T-cell (primary cell): ENCODE data around the gene MSH4. TPM values are rescaled to one million over a fixed set of nuclear protein-coding genes. Genes with fewer than 3 reads are reported as not detected.

Experiments used
- ATAC-seq, 4 experiments: fragments of 200-7000 bp in 3 of 4; fragments of 150-1000 bp in 1 of 4; cut with Tn5 transposase; replicated peaks in 1 of 4; 1 replicate in 3 of 4; 2 replicates in 1 of 4; pipeline ENCODE4 v1.10.0; 2021; ENCODE audit warnings: moderate library complexity in 3 of 4, mild to moderate bottlenecking in 2 of 4, moderate number of reproducible peaks in 1 of 4
- CTCF ChIA-PET, 2 donors: fragments of 300-600 bp; sonication (Branson Sonifier 250); formaldehyde crosslinking; loops; one replicate each; lab custom pipeline; 2022; ENCODE audit warnings: antibody characterized with exemption in 2 of 2; lab: Charles Lee
- POLR2A ChIA-PET, 2 donors: fragments of 300-600 bp; sonication (Branson Sonifier 250); formaldehyde crosslinking; loops; one replicate each; lab custom pipeline; 2022; ENCODE audit warnings: antibody characterized with exemption in 2 of 2; lab: Charles Lee
- DNase-seq, 35 experiments: peaks; one replicate each; pipeline versions ENCODE4 v3.0.0 to v3.0.0-alpha.2; 2013 to 2023
- H3K27ac ChIP-seq: one replicate; pipeline ENCODE4 v1.5.1; 2013; ENCODE audit warnings: low read length
- H3K27me3 ChIP-seq, 2 experiments: replicated peaks in 1 of 2; 1 replicate in 1 of 2; 2 replicates in 1 of 2; pipeline versions ENCODE4 v1.6.1 to v1.7.0; 2013; ENCODE audit warnings: low read length in 1 of 2, mixed read lengths in 1 of 2; ENCODE audit not compliant: control insufficient read depth in 2 of 2, insufficient read depth in 2 of 2; ENCODE audit errors: extremely low read depth in 1 of 2
- H3K36me3 ChIP-seq, 2 donors: 1 replicate in 1 of 2; 2 replicates in 1 of 2; pipeline versions ENCODE4 v1.6.1 to v1.7.0; 2013; ENCODE audit warnings: low read length in 1 of 2; ENCODE audit not compliant: control insufficient read depth in 2 of 2, insufficient read depth in 1 of 2; ENCODE audit errors: extremely low read depth in 1 of 2
- H3K4me1 ChIP-seq, 2 experiments: 1 replicate in 1 of 2; 2 replicates in 1 of 2; pipeline versions ENCODE4 v1.6.1 to v1.7.0; 2013; ENCODE audit warnings: low read length in 2 of 2, mixed read lengths in 1 of 2; ENCODE audit not compliant: insufficient read depth in 2 of 2, control insufficient read depth in 1 of 2; ENCODE audit errors: extremely low read depth in 1 of 2
- H3K4me3 ChIP-seq, 2 donors: 1 replicate in 1 of 2; 2 replicates in 1 of 2; pipeline versions ENCODE4 v1.5.1 to v1.7.0; 2013; ENCODE audit warnings: mild to moderate bottlenecking in 2 of 2, low read length in 1 of 2, moderate library complexity in 1 of 2; ENCODE audit not compliant: control insufficient read depth in 1 of 2; ENCODE audit errors: extremely low read depth in 1 of 2
- H3K9me3 ChIP-seq: 2 replicates; pipeline ENCODE4 v1.7.0; 2013
- H3K27ac Mint-ChIP-seq, 2 donors: one replicate each; pipeline ENCODE4 v1.8.0; 2020 to 2021; ENCODE audit warnings: mild to moderate bottlenecking in 2 of 2, mixed read lengths in 2 of 2
- H3K27me3 Mint-ChIP-seq, 2 donors: one replicate each; pipeline ENCODE4 v1.8.0; 2021 to 2022; ENCODE audit warnings: mixed read lengths in 2 of 2
- H3K36me3 Mint-ChIP-seq: one replicate; pipeline ENCODE4 v1.8.0; 2021; ENCODE audit warnings: mixed read lengths
- H3K4me1 Mint-ChIP-seq, 3 donors: one replicate each; pipeline ENCODE4 v1.8.0; 2020 to 2022; ENCODE audit warnings: mixed read lengths in 3 of 3, mild to moderate bottlenecking in 1 of 3
- H3K4me3 Mint-ChIP-seq, 3 donors: one replicate each; pipeline ENCODE4 v1.8.0; 2020 to 2022; ENCODE audit warnings: mild to moderate bottlenecking in 3 of 3, mixed read lengths in 3 of 3, moderate library complexity in 3 of 3
- H3K9me3 Mint-ChIP-seq, 3 donors: one replicate each; pipeline ENCODE4 v1.8.0; 2020 to 2022; ENCODE audit warnings: mixed read lengths in 3 of 3
- WGBS: methylation state at CpG from one replicate; pipeline ENCODE4 v1.1.5; 2013; ENCODE audit warnings: missing lambda C conversion rate; ENCODE audit not compliant: insufficient coverage; 5-methylcytosine and 5-hydroxymethylcytosine counted together
- total RNA-seq, 35 experiments: library from RNA in 6 of 35; stranded (reverse) in 6 of 35; fragments of 120-200 nt in 1 of 35; gene quantifications; one replicate each; pipeline versions ENCODE4 v1.2.1 to v1.2.4 and lab custom pipeline; 2013 to 2026

Gene MSH4
- total RNA-seq, 5 donors from 2014 or later (not counting 1 experiment from before 2014, with no cell fraction given), result 0.41 to 0.54 (median 0.43) TPM; not detected in 1

GRCh38 chr1:75870951-75871350 is 74.3 kb downstream of the MSH4 start:
- ChIA-PET CTCF (no interaction called here), POLR2A (no interaction called here)
- Mint-ChIP-seq H3K9me3 (peaks cover 0 to 2% (median 0%) of the 10 kb centered on the region in 3 donors), H3K4me1 (no peaks in the 10 kb centered on the region), H3K27me3 (peaks cover 4% of the 10 kb centered on the region in 2 donors), H3K27ac (no peak overlapping the region), H3K4me3 (no peak overlapping the region), H3K36me3 (no peaks in the 10 kb centered on the region)
- no peak overlapping the region for H3K4me3 ChIP-seq
- no peaks in the 10 kb centered on the region for H3K9me3 ChIP-seq
- no peaks in the 10 kb centered on the region for H3K27me3 ChIP-seq
- DNase-seq (no peak), ATAC-seq (no peak)
- H3K36me3 ChIP-seq, result no peaks in the 10 kb centered on the region
- no CpG with 5 or more reads among the region's 1 CpG for WGBS
- H3K27ac ChIP-seq, result no peak overlapping the region
- H3K4me1 ChIP-seq, result no peaks in the 10 kb centered on the region

- Mint-ChIP-seq H3K27me3 (no peaks in the 10 kb centered on the region), H3K4me1 (no peaks in the 10 kb centered on the region), H3K9me3 (no peaks in the 10 kb centered on the region), H3K36me3 (no peaks in the 10 kb centered on the region), H3K4me3 (no peak overlapping the region), H3K27ac (no peak overlapping the region)
- Histone ChIP-seq H3K4me1 (no peaks in the 10 kb centered on the region), H3K36me3 (no peaks in the 10 kb centered on the region), H3K27me3 (no peaks in the 10 kb centered on the region), H3K27ac (no peak overlapping the region), H3K9me3 (no peaks in the 10 kb centered on the region), H3K4me3 (no peak overlapping the region)
- CTCF ChIA-PET, result no interaction called here
- no peak for DNase-seq
- no peak for ATAC-seq
- POLR2A ChIA-PET, result no interaction called here
- WGBS, result no CpG with 5 or more reads among the region's 1 CpG
Observed at GRCh38 chr1:75879985-75880384, 83.3 kb downstream of the MSH4 start.

GRCh38 chr1:75884437-75884836 is 87.8 kb downstream of the MSH4 start:
- Histone ChIP-seq H3K27me3 (no peaks in the 10 kb centered on the region), H3K9me3 (no peaks in the 10 kb centered on the region), H3K4me3 (no peak overlapping the region), H3K4me1 (no peaks in the 10 kb centered on the region), H3K36me3 (no peaks in the 10 kb centered on the region), H3K27ac (no peak overlapping the region)
- no peak overlapping the region for H3K27ac Mint-ChIP-seq
- H3K27me3 Mint-ChIP-seq, result no peaks in the 10 kb centered on the region
- ATAC-seq, result no peak
- ChIA-PET CTCF (no interaction called here), POLR2A (no interaction called here)
- no peaks in the 10 kb centered on the region for H3K36me3 Mint-ChIP-seq
- WGBS, result no CpG with 5 or more reads among the region's 1 CpG
- H3K4me3 Mint-ChIP-seq, result no peak overlapping the region
- no peak for DNase-seq
- no peaks in the 10 kb centered on the region for H3K9me3 Mint-ChIP-seq
- no peaks in the 10 kb centered on the region for H3K4me1 Mint-ChIP-seq

DNA sequence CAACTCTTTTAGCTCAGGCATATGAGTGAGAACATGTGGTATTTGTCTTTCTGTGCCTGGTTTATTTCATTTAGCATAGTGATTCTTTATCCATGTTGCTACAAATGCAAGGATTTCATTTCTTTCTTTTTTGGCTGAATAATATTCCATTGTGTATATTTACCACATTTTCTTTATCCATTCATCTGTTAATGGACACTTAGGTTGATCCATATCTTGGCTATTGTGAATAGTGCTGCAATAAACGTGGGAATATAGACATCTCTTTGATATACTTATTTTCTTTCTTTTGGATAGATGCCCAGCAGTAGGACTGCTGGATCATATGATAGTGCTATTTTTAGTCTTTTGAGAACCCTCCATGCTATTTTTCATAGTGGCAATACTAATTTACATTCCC is 104.7 kb downstream of the MSH4 start:
- DNase-seq (no peak), ATAC-seq (no peak)
- no peak overlapping the region for H3K27ac Mint-ChIP-seq
- no peaks in the 10 kb centered on the region for H3K9me3 Mint-ChIP-seq
- no peaks in the 10 kb centered on the region for H3K27me3 ChIP-seq
- no peaks in the 10 kb centered on the region for H3K9me3 ChIP-seq
- no peaks in the 10 kb centered on the region for H3K36me3 ChIP-seq
- ChIA-PET POLR2A (no interaction called here), CTCF (no interaction called here)
- peaks cover 0 to 4% of the 10 kb centered on the region in 2 donors for H3K27me3 Mint-ChIP-seq
- no peak overlapping the region for H3K4me3 ChIP-seq
- WGBS, result no CpG with 5 or more reads among the region's 1 CpG
- no peak overlapping the region for H3K4me3 Mint-ChIP-seq
- no peaks in the 10 kb centered on the region for H3K36me3 Mint-ChIP-seq
- H3K4me1 ChIP-seq, result no peaks in the 10 kb centered on the region
- no peaks in the 10 kb centered on the region for H3K4me1 Mint-ChIP-seq
- no peak overlapping the region for H3K27ac ChIP-seq

DNA sequence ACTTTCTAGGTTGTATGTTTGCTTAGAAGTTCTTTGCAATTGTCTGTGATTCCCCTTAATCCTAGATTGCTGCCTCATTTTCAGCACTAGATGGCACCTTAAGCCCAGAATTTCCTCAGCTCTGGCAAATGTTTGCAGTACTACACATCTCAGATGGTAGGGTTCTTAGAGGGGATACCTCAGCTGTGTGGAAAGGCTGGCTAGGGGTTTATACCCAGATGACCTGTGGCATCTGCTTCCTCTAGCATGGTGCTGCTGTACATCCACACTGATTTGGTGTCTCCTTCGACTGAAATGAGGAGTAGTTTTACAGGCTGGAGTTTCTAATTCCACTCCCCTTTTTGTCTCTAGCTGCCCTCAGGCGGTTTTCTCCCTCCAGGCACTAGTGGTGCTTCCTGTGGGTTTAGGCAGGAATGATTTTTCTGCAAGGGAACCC is 112.1 kb downstream of the MSH4 start:
- POLR2A ChIA-PET, result no interaction called here
- H3K4me3 Mint-ChIP-seq, result no peak overlapping the region

DNA sequence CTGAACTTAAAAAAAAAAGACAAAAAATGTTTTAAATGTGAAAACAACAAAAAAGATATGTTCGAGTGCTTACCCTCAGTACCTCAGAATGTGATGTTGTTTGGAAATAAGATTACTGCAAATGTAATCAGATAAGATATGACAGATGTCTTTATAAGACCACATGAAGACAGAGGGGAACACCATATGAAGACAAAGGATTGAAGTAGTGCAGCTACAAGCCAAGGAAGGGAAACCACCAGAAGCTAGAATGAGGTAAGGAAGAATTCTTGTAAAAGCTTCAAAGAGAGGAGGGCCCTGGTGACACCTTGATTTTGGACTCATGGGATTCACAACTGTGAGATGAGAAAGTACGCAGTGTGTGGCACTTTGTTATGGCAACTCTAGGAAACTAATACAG is 120.2 kb downstream of the MSH4 start:
- Mint-ChIP-seq H3K9me3 (no peaks in the 10 kb centered on the region), H3K4me1 (peaks cover 0 to 6% (median 0%) of the 10 kb centered on the region in 3 donors), H3K27ac (no peak overlapping the region), H3K27me3 (peaks cover 8 to 10% of the 10 kb centered on the region in 2 donors), H3K36me3 (no peaks in the 10 kb centered on the region), H3K4me3 (no peak overlapping the region)
- no peak for DNase-seq
- 75% methylated on average over 1 of the region's 2 CpGs for WGBS
- ChIA-PET POLR2A (no interaction called here), CTCF (no interaction called here)
- H3K36me3 ChIP-seq, result no peaks in the 10 kb centered on the region
- peaks cover 0 to 4% of the 10 kb centered on the region in 2 experiments for H3K27me3 ChIP-seq
- H3K4me3 ChIP-seq, result no peak overlapping the region
- peak in 1 of 4 experiments; percentile 55 for ATAC-seq
- no peaks in the 10 kb centered on the region for H3K9me3 ChIP-seq
- no peak overlapping the region for H3K27ac ChIP-seq
- H3K4me1 ChIP-seq, result no peaks in the 10 kb centered on the region

More for the DNA sequence above, 112.1 kb downstream of the MSH4 start:
- H3K27me3 ChIP-seq, result peaks cover 0 to 1% of the 10 kb centered on the region in 2 experiments
- Mint-ChIP-seq H3K27me3 (peaks cover 0 to under 1% of the 10 kb centered on the region in 2 donors), H3K9me3 (peaks cover 8 to 18% (median 9%) of the 10 kb centered on the region in 3 donors), H3K27ac (no peak overlapping the region), H3K4me1 (no peaks in the 10 kb centered on the region), H3K36me3 (no peaks in the 10 kb centered on the region)
- DNase-seq, result no peak
- WGBS, result no CpG with 5 or more reads among the region's 2 CpGs
- H3K4me1 ChIP-seq, result no peaks in the 10 kb centered on the region
- no peak overlapping the region for H3K27ac ChIP-seq
- H3K4me3 ChIP-seq, result no peak overlapping the region
- no peak for ATAC-seq
- CTCF ChIA-PET, result no interaction called here
- no peaks in the 10 kb centered on the region for H3K36me3 ChIP-seq
- no peaks in the 10 kb centered on the region for H3K9me3 ChIP-seq

DNA sequence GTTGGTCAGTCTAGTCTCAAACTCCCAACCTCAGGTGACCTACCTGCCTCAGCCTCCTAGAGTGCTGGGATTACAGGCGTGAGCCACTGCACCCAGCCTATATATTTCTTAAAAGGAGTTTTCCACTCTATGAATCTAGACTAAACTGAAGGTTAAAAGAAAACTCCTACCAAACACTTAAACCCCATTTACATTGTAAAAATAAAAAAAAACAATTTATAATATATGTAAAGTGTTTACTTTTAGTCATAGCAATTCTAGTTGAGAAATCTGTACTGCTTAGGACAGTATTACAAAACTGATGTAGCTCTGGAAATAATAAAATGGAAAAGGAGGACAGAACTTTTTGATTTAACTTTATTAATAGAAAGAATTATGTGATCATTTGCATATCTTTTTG is 126.0 kb downstream of the MSH4 start:
- Histone ChIP-seq H3K9me3 (no peaks in the 10 kb centered on the region), H3K4me3 (no peak overlapping the region), H3K4me1 (no peaks in the 10 kb centered on the region), H3K36me3 (no peaks in the 10 kb centered on the region), H3K27me3 (no peaks in the 10 kb centered on the region), H3K27ac (no peak overlapping the region)
- no peaks in the 10 kb centered on the region for H3K9me3 Mint-ChIP-seq
- H3K27ac Mint-ChIP-seq, result no peak overlapping the region
- H3K36me3 Mint-ChIP-seq, result no peaks in the 10 kb centered on the region
- no peaks in the 10 kb centered on the region for H3K4me1 Mint-ChIP-seq
- WGBS, result no CpG with 5 or more reads among the region's 1 CpG
- H3K4me3 Mint-ChIP-seq, result no peak overlapping the region
- ATAC-seq, result no peak
- no peak for DNase-seq
- peaks cover 0 to 10% of the 10 kb centered on the region in 2 donors for H3K27me3 Mint-ChIP-seq
- ChIA-PET CTCF (no interaction called here), POLR2A (interaction anchor here in 1 of 2 donors (0.7 kb wide), 1 partner anchor 10 kb away, joined by 7 read pairs; no protein-coding TSS in a partner anchor)
